HepG2 (cell line): Measurements from ENCODE around the gene ALDH4A1. TPM values are rescaled to one million over a fixed set of nuclear protein-coding genes. Genes with fewer than 3 reads are reported as not detected.
A peak's percentile ranks its signal among the peaks of the same experiment; 100 is the strongest.

Experiments
- E2F2 ChIP-seq: sonication (generic); formaldehyde crosslinking; IDR thresholded peaks from 2 replicates; pipeline ENCODE4 v1.4.0; 2020; ENCODE audit warnings: missing genetic modification reagents, borderline replicate concordance
- LCORL ChIP-seq, 2 experiments: fragments of 450-650 bp in 1 of 2; sonication (generic) in 1 of 2; formaldehyde crosslinking in 1 of 2; IDR thresholded peaks; 2 replicates each; pipeline versions ENCODE4 v1.5.0 to v1.6.1; 2017 to 2020; ENCODE audit warnings: antibody characterized with exemption in 1 of 2, missing genetic modification reagents in 1 of 2
- MAFK ChIP-seq, 2 experiments: IDR thresholded peaks in 1 of 2; conservative IDR thresholded peaks in 1 of 2; 2 replicates each; pipeline ENCODE4 v1.6.1; 2011; ENCODE audit warnings: improper control_type of control experiment in 2 of 2, low read length in 2 of 2
- MEIS2 ChIP-seq: sonication (generic); formaldehyde crosslinking; IDR thresholded peaks from 2 replicates; pipeline ENCODE4 v1.9.0; 2021; ENCODE audit warnings: mild to moderate bottlenecking, missing genetic modification reagents
- NFRKB ChIP-seq: fragments of 450-650 bp; IDR thresholded peaks from 2 replicates; pipeline ENCODE4 v1.6.1; 2017
- RARA ChIP-seq: IDR thresholded peaks from 2 replicates; pipeline ENCODE4 v1.6.1; 2016; ENCODE audit warnings: missing genetic modification reagents, missing compliant biosample characterization
- ZNF343 ChIP-seq: sonication (generic); formaldehyde crosslinking; IDR thresholded peaks from 2 replicates; pipeline ENCODE4 v1.4.0; 2020; ENCODE audit warnings: mild to moderate bottlenecking, missing genetic modification reagents
- ZNF567 ChIP-seq: sonication (generic); formaldehyde crosslinking; IDR thresholded peaks from 2 replicates; pipeline ENCODE4 v1.8.1; 2023; ENCODE audit warnings: mild to moderate bottlenecking, missing genetic modification reagents, borderline replicate concordance
- ZNF800 ChIP-seq: sonication (generic); formaldehyde crosslinking; IDR thresholded peaks from 2 replicates; pipeline ENCODE4 v1.4.0; 2020; ENCODE audit warnings: missing genetic modification reagents
- polyA plus RNA-seq, 8 experiments: library from polyadenylated mRNA; depleted of rRNA in 3 of 8; stranded (reverse) in 7 of 8; unstranded in 1 of 8; fragments of >200 nt; fragmentation: Illumina TruSeq in 4 of 8; extraction: Trizol in 4 of 8; gene quantifications; 2 replicates each; pipeline versions ENCODE4 v1.2.1 to v1.2.3, GENCODE V29; 2011 to 2016; ENCODE audit warnings: low read depth in 4 of 8, missing spikeins in 1 of 8, mixed read lengths in 1 of 8; ENCODE audit not compliant: insufficient read depth in 1 of 8
- total RNA-seq, 5 experiments: library from RNA; depleted of rRNA; stranded (reverse); fragments of >200 nt; fragmentation: Illumina TruSeq; extraction: Trizol; gene quantifications; 2 replicates each; pipeline ENCODE4 v1.2.3, GENCODE V29; 2016; ENCODE audit warnings: low read depth in 1 of 5
- TF ChIP-seq, protein P1 (sequence below): sonication (generic); formaldehyde crosslinking; IDR thresholded peaks from 2 replicates; pipeline ENCODE4 v1.5.0; 2020; ENCODE audit warnings: mild to moderate bottlenecking, missing genetic modification reagents, borderline replicate concordance
- TF ChIP-seq, protein P2 (sequence below): IDR thresholded peaks from 2 replicates; pipeline ENCODE4 v1.6.1; 2016; ENCODE audit warnings: missing genetic modification reagents, missing compliant biosample characterization
- TF ChIP-seq, protein P3 (sequence below): sonication (generic); formaldehyde crosslinking; IDR thresholded peaks from 2 replicates; pipeline ENCODE4 v1.4.0; 2020; ENCODE audit warnings: mild to moderate bottlenecking, missing genetic modification reagents
- TF ChIP-seq, protein P4 (sequence below): IDR thresholded peaks from 2 replicates; pipeline ENCODE4 v1.6.1; 2016; ENCODE audit warnings: low read depth

Gene ALDH4A1
- total and polyA plus RNA-seq, 2 of the 13 experiments (the other 11 are each of a cell fraction or from before 2014, with no cell fraction given) = 76.4 to 240 TPM

DNA sequence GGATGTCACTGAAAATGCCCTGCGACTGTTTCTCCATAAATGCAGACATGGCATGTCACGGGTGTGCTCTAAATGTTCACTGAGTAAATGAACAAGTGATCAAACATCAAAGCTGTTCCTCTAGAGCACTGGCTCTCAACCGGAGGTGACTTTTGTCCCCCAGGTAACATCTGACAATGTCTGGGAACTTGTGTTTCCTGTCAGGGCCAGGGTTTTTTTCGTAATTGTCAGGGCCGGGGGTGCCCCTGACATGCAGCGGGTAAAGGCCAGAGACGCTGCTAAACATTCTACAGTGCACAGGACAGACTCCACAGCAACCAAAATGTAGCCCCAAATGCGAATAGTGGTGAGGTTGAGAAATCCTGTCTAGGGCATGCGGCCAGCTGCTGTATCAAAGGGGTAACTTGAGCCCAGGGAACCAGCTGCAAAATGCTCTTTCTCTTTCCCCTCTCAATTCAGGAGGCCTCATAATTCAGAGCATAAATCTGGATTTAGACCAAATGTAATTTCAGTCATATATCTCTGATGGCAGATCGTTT lies 2.0 kb downstream of the ALDH4A1 start (continued):
- TF ChIP-seq, protein P1, sequence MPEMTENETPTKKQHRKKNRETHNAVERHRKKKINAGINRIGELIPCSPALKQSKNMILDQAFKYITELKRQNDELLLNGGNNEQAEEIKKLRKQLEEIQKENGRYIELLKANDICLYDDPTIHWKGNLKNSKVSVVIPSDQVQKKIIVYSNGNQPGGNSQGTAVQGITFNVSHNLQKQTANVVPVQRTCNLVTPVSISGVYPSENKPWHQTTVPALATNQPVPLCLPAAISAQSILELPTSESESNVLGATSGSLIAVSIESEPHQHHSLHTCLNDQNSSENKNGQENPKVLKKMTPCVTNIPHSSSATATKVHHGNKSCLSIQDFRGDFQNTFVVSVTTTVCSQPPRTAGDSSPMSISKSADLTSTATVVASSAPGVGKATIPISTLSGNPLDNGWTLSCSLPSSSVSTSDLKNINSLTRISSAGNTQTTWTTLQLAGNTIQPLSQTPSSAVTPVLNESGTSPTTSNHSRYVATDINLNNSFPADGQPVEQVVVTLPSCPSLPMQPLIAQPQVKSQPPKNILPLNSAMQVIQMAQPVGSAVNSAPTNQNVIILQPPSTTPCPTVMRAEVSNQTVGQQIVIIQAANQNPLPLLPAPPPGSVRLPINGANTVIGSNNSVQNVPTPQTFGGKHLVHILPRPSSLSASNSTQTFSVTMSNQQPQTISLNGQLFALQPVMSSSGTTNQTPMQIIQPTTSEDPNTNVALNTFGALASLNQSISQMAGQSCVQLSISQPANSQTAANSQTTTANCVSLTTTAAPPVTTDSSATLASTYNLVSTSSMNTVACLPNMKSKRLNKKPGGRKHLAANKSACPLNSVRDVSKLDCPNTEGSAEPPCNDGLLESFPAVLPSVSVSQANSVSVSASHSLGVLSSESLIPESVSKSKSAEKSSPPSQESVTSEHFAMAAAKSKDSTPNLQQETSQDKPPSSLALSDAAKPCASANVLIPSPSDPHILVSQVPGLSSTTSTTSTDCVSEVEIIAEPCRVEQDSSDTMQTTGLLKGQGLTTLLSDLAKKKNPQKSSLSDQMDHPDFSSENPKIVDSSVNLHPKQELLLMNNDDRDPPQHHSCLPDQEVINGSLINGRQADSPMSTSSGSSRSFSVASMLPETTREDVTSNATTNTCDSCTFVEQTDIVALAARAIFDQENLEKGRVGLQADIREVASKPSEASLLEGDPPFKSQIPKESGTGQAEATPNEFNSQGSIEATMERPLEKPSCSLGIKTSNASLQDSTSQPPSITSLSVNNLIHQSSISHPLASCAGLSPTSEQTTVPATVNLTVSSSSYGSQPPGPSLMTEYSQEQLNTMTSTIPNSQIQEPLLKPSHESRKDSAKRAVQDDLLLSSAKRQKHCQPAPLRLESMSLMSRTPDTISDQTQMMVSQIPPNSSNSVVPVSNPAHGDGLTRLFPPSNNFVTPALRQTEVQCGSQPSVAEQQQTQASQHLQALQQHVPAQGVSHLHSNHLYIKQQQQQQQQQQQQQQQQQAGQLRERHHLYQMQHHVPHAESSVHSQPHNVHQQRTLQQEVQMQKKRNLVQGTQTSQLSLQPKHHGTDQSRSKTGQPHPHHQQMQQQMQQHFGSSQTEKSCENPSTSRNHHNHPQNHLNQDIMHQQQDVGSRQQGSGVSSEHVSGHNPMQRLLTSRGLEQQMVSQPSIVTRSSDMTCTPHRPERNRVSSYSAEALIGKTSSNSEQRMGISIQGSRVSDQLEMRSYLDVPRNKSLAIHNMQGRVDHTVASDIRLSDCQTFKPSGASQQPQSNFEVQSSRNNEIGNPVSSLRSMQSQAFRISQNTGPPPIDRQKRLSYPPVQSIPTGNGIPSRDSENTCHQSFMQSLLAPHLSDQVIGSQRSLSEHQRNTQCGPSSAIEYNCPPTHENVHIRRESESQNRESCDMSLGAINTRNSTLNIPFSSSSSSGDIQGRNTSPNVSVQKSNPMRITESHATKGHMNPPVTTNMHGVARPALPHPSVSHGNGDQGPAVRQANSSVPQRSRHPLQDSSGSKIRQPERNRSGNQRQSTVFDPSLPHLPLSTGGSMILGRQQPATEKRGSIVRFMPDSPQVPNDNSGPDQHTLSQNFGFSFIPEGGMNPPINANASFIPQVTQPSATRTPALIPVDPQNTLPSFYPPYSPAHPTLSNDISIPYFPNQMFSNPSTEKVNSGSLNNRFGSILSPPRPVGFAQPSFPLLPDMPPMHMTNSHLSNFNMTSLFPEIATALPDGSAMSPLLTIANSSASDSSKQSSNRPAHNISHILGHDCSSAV = no peak
- TF ChIP-seq MAFK (conservative IDR thresholded peaks at IDR 0.05 in 1 of 2, IDR thresholded peaks at IDR 0.05 in 1 of 2; ENCODE audit: low read length in 2 of 2) (no peak; a peak in 1 of 4 replicates), RARA (CRISPR knock-in tag) (peak; percentile 99), ZNF567 (CRISPR knock-in tag) (no peak), ZNF343 (CRISPR knock-in tag) (no peak; the same call in 1 of the 2 replicates), LCORL (IDR thresholded peaks at IDR 0.05) (no peak), LCORL (CRISPR knock-in tag; IDR thresholded peaks at IDR 0.05) (peak; percentile 62), E2F2 (CRISPR knock-in tag) (no peak), ZNF800 (CRISPR knock-in tag) (peak; percentile 36; the same call in 1 of the 2 replicates), NFRKB (no peak), MEIS2 (peak; percentile 96)
- TF ChIP-seq, protein P2, sequence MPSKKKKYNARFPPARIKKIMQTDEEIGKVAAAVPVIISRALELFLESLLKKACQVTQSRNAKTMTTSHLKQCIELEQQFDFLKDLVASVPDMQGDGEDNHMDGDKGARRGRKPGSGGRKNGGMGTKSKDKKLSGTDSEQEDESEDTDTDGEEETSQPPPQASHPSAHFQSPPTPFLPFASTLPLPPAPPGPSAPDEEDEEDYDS (CRISPR knock-in tag) = peak; percentile 69
- TF ChIP-seq, protein P3, sequence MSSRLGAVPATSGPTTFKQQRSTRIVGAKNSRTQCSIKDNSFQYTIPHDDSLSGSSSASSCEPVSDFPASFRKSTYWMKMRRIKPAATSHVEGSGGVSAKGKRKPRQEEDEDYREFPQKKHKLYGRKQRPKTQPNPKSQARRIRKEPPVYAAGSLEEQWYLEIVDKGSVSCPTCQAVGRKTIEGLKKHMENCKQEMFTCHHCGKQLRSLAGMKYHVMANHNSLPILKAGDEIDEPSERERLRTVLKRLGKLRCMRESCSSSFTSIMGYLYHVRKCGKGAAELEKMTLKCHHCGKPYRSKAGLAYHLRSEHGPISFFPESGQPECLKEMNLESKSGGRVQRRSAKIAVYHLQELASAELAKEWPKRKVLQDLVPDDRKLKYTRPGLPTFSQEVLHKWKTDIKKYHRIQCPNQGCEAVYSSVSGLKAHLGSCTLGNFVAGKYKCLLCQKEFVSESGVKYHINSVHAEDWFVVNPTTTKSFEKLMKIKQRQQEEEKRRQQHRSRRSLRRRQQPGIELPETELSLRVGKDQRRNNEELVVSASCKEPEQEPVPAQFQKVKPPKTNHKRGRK (CRISPR knock-in tag) = no peak
- TF ChIP-seq, protein P4, sequence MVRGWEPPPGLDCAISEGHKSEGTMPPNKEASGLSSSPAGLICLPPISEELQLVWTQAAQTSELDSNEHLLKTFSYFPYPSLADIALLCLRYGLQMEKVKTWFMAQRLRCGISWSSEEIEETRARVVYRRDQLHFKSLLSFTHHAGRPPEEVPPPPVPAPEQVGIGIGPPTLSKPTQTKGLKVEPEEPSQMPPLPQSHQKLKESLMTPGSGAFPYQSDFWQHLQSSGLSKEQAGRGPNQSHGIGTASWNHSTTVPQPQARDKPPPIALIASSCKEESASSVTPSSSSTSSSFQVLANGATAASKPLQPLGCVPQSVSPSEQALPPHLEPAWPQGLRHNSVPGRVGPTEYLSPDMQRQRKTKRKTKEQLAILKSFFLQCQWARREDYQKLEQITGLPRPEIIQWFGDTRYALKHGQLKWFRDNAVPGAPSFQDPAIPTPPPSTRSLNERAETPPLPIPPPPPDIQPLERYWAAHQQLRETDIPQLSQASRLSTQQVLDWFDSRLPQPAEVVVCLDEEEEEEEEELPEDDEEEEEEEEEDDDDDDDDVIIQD (CRISPR knock-in tag) = peak; percentile 54; the same call in 1 of the 2 replicates
